CD14-positive monocyte (primary cell): Measurements from ENCODE around the gene TMEM87B. TPM values are rescaled to one million over a fixed set of nuclear protein-coding genes. Genes with fewer than 3 reads are reported as not detected.

ENCODE experiments used
- DNase-seq, 3 donors: peaks; one replicate each; pipeline ENCODE4 v3.0.0-alpha.2; 2011 to 2022
- H2AFZ ChIP-seq: 2 replicates; pipeline ENCODE4 v1.6.0; 2012; ENCODE audit warnings: mild to moderate bottlenecking, low read depth, low read length, inconsistent platforms; ENCODE audit not compliant: insufficient read depth, poor library complexity, severe bottlenecking
- H3K27ac ChIP-seq, 2 donors: 1 replicate in 1 of 2; 2 replicates in 1 of 2; pipeline ENCODE4 v1.5.1; 2012 to 2013; ENCODE audit warnings: low read length in 2 of 2, control low read depth in 1 of 2, inconsistent platforms in 1 of 2, low read depth in 1 of 2, mild to moderate bottlenecking in 1 of 2
- H3K27me3 ChIP-seq, 2 donors: one replicate each; pipeline versions ENCODE4 v1.6.0 to v1.6.1; 2011 to 2013; ENCODE audit warnings: low read length in 2 of 2; ENCODE audit not compliant: control insufficient read depth in 2 of 2, insufficient read depth in 2 of 2
- H3K36me3 ChIP-seq, 2 donors: replicated peaks in 1 of 2; 1 replicate in 1 of 2; 2 replicates in 1 of 2; pipeline versions ENCODE4 v1.5.1 to v1.6.1; 2012 to 2013; ENCODE audit warnings: low read length in 2 of 2, control low read depth in 1 of 2, inconsistent platforms in 1 of 2, mild to moderate bottlenecking in 1 of 2; ENCODE audit not compliant: insufficient read depth in 2 of 2, control insufficient read depth in 1 of 2
- H3K4me1 ChIP-seq, 2 donors: 1 replicate in 1 of 2; 2 replicates in 1 of 2; pipeline versions ENCODE4 v1.5.1 to v1.6.1; 2012 to 2013; ENCODE audit warnings: low read length in 2 of 2, control low read depth in 1 of 2, inconsistent platforms in 1 of 2, mild to moderate bottlenecking in 1 of 2, moderate library complexity in 1 of 2; ENCODE audit not compliant: insufficient read depth in 2 of 2, control insufficient read depth in 1 of 2
- H3K4me2 ChIP-seq: replicated peaks from 2 replicates; pipeline ENCODE3; 2012; ENCODE audit warnings: low read length, moderate library complexity, mild to moderate bottlenecking; ENCODE audit not compliant: poor library complexity, severe bottlenecking; ENCODE audit errors: extremely low read depth
- H3K4me3 ChIP-seq, 3 experiments: fragments of 200-600 bp in 1 of 3; sonication (generic) in 1 of 3; replicated peaks in 1 of 3; 1 replicate in 2 of 3; 2 replicates in 1 of 3; pipeline ENCODE4 v1.5.1; 2011 to 2013; ENCODE audit warnings: low read length in 3 of 3, mild to moderate bottlenecking in 3 of 3, control low read depth in 2 of 3, low read depth in 2 of 3, inconsistent platforms in 1 of 3, moderate library complexity in 1 of 3
- H3K79me2 ChIP-seq: 2 replicates; pipeline ENCODE4 v1.6.0; 2012; ENCODE audit warnings: mild to moderate bottlenecking, control low read depth, inconsistent platforms, low read length, moderate library complexity; ENCODE audit not compliant: insufficient read depth
- H3K9ac ChIP-seq: 2 replicates; pipeline ENCODE4 v1.6.0; 2017; ENCODE audit warnings: low read length, mild to moderate bottlenecking; ENCODE audit not compliant: insufficient read depth, poor library complexity, severe bottlenecking
- H3K9me3 ChIP-seq, 2 donors: replicated peaks in 1 of 2; 1 replicate in 1 of 2; 2 replicates in 1 of 2; pipeline versions ENCODE4 v1.5.1 to v1.6.1; 2012 to 2013; ENCODE audit warnings: low read length in 2 of 2, control low read depth in 1 of 2; ENCODE audit not compliant: control insufficient read depth in 1 of 2, insufficient read depth in 1 of 2
- H4K20me1 ChIP-seq: 2 replicates; pipeline ENCODE4 v1.6.0; 2012; ENCODE audit warnings: mild to moderate bottlenecking, low read length, control low read depth, moderate library complexity; ENCODE audit not compliant: insufficient read depth
- H3K27ac Mint-ChIP-seq, 7 donors: one replicate each; pipeline ENCODE4 v1.8.0; 2020; ENCODE audit warnings: mild to moderate bottlenecking in 7 of 7, mixed read lengths in 7 of 7, moderate library complexity in 6 of 7, inconsistent platforms in 2 of 7
- H3K27me3 Mint-ChIP-seq, 3 donors: one replicate each; pipeline ENCODE4 v1.8.0; 2021 to 2022; ENCODE audit warnings: low read depth in 3 of 3, mild to moderate bottlenecking in 3 of 3, mixed read lengths in 3 of 3, moderate library complexity in 3 of 3, inconsistent platforms in 1 of 3
- H3K36me3 Mint-ChIP-seq, 2 donors: one replicate each; pipeline ENCODE4 v1.8.0; 2020; ENCODE audit warnings: mixed read lengths in 2 of 2, inconsistent platforms in 1 of 2, mild to moderate bottlenecking in 1 of 2
- H3K4me1 Mint-ChIP-seq: one replicate; pipeline ENCODE4 v1.8.0; 2020; ENCODE audit warnings: mild to moderate bottlenecking, mixed read lengths
- H3K4me3 Mint-ChIP-seq, 2 donors: one replicate each; pipeline ENCODE4 v1.8.0; 2020; ENCODE audit warnings: mild to moderate bottlenecking in 2 of 2, mixed read lengths in 2 of 2, moderate library complexity in 1 of 2
- H3K9me3 Mint-ChIP-seq, 7 donors: one replicate each; pipeline ENCODE4 v1.8.0; 2020 to 2022; ENCODE audit warnings: mixed read lengths in 7 of 7, mild to moderate bottlenecking in 6 of 7, moderate library complexity in 6 of 7, inconsistent platforms in 2 of 7
- CTCF ChIP-seq: fragments of 200-600 bp; IDR thresholded peaks from one replicate; pipeline ENCODE4 v1.8.0; 2022; ENCODE audit warnings: antibody characterized with exemption, mild to moderate bottlenecking
- WGBS: methylation state at CpG from one replicate; pipeline ENCODE4 v1.1.5; 2013; ENCODE audit warnings: missing lambda C conversion rate; ENCODE audit not compliant: insufficient coverage; 5-methylcytosine and 5-hydroxymethylcytosine counted together
- intact Hi-C, 2 donors: fragments of 100-400 bp; cut with micrococcal nuclease; formaldehyde crosslinking; loops; one replicate each; pipeline versions ENCODE4 v1.15.0 to v1.15.1; 2023
- polyA plus RNA-seq, 3 donors: library from polyadenylated mRNA; depleted of rRNA in 1 of 3; unstranded in 2 of 3; stranded (reverse) in 1 of 3; fragments of 300-500 nt in 2 of 3; fragments of >200 nt in 1 of 3; fragmentation: Illumina TruSeq in 2 of 3; gene quantifications; 1 replicate in 2 of 3; 2 replicates in 1 of 3; pipeline ENCODE4 v1.2.3, GENCODE V29; 2012 to 2021

TMEM87B gene
- polyA plus RNA-seq, 3 donors, result 9.1 to 13.4 (median 11.4) TPM

GRCh38 chr2:112006076-112006410, 49.0 kb upstream of the TMEM87B start:
- peak; percentile 81 to 93 (median 93) for DNase-seq
- Mint-ChIP-seq H3K9me3 (peaks cover 0 to 1% (median 0%) of the 10 kb centered on the region in 7 donors), H3K36me3 (peaks cover 10% of the 10 kb centered on the region in 2 donors), H3K4me3 (peak overlapping the region in 1 of 2 donors; percentile 26), H3K27me3 (peaks cover 0 to 2% (median 0%) of the 10 kb centered on the region in 3 donors), H3K27ac (peak overlapping the region; percentile 93 to 98 (median 95)), H3K4me1 (peaks cover 85% of the 10 kb centered on the region)
- Histone ChIP-seq H3K4me2 (peak overlapping the region; percentile 54), H3K4me3 (peak overlapping the region in 1 of 3 experiments; percentile 21), H3K27me3 (no peaks in the 10 kb centered on the region), H3K4me1 (peaks cover 82 to 92% of the 10 kb centered on the region in 2 donors), H3K27ac (peak overlapping the region; percentile 78 to 79), H3K9ac (no peak overlapping the region), H3K36me3 (peaks cover 0 to 7% of the 10 kb centered on the region in 2 donors), H3K79me2 (no peaks in the 10 kb centered on the region), H2AFZ (no peak overlapping the region), H3K9me3 (no peaks in the 10 kb centered on the region), H4K20me1 (no peaks in the 10 kb centered on the region)
- no peak for TF ChIP-seq CTCF
- intact Hi-C loops, result loop anchor here in 1 of 2 donors (2.0 to 5.0 kb wide), 2 partner anchors 25 to 46 kb away; no protein-coding TSS in a partner anchor
- WGBS, result 0% methylated on average over 2 of the region's 4 CpGs

GRCh38 chr2:112007493-112007892, 47.6 kb upstream of the TMEM87B start:
- Histone ChIP-seq H3K27me3 (no peaks in the 10 kb centered on the region), H3K9me3 (no peaks in the 10 kb centered on the region), H3K4me1 (peaks cover 80 to 92% of the 10 kb centered on the region in 2 donors), H2AFZ (no peak overlapping the region), H3K79me2 (no peaks in the 10 kb centered on the region), H4K20me1 (no peaks in the 10 kb centered on the region), H3K27ac (peak overlapping the region in 1 of 2 donors; percentile 24), H3K4me3 (no peak overlapping the region), H3K9ac (no peak overlapping the region), H3K36me3 (peaks cover 0 to 7% of the 10 kb centered on the region in 2 donors), H3K4me2 (no peak overlapping the region)
- DNase-seq, result no peak
- peaks cover 13 to 17% of the 10 kb centered on the region in 2 donors for H3K36me3 Mint-ChIP-seq
- H3K4me1 Mint-ChIP-seq, result peaks cover 86% of the 10 kb centered on the region
- peaks cover 0 to 2% (median 1%) of the 10 kb centered on the region in 3 donors for H3K27me3 Mint-ChIP-seq
- peak overlapping the region; percentile 53 to 93 (median 78) for H3K27ac Mint-ChIP-seq
- TF ChIP-seq CTCF, result no peak
- H3K9me3 Mint-ChIP-seq, result peaks cover 0 to 1% (median 0%) of the 10 kb centered on the region in 7 donors
- no CpG with 5 or more reads among the region's 2 CpGs for WGBS
- intact Hi-C loops, result loop anchor here in 1 of 2 donors (2.0 to 5.0 kb wide), 2 partner anchors 23 to 45 kb away; no protein-coding TSS in a partner anchor
- H3K4me3 Mint-ChIP-seq, result no peak overlapping the region
